ENCODE results near the gene PLCD3. TPM values are rescaled to one million over a fixed set of nuclear protein-coding genes. Genes with fewer than 3 reads are reported as not detected.

PLCD3 gene
- total and polyA plus RNA-seq, 9 of the 15 experiments (the other 6 are each of a cell fraction or from before 2014, with no cell fraction given), result 0.20 to 22.6 (median 7.5) TPM

GRCh38 chr17:45108051-45108450, 24.3 kb downstream of the PLCD3 start:
- 78% methylated on average over 8 of the region's 9 CpGs for WGBS (ENCODE audit: insufficient coverage, low coverage, missing lambda C conversion rate)
- Histone ChIP-seq H3K36me3 (ENCODE audit: control insufficient read depth, insufficient read depth, low read length) (peaks cover 61% of the 10 kb centered on the region), H3K79me2 (ENCODE audit: control insufficient read depth, insufficient read depth, low read length) (no peaks in the 10 kb centered on the region), H3K27me3 (ENCODE audit: control insufficient read depth in 2 of 2, insufficient read depth in 2 of 2, low read length in 2 of 2) (no peaks in the 10 kb centered on the region), H3K9me3 (replicated peaks; ENCODE audit: control insufficient read depth, insufficient read depth, low read depth, low read length) (no peaks in the 10 kb centered on the region), H3K9ac (ENCODE audit: insufficient read depth in 1 of 2, low read depth in 2 of 2, low read length in 2 of 2) (no peak overlapping the region), H2AFZ (ENCODE audit: low read depth, low read length) (no peak overlapping the region), H4K20me1 (replicated peaks; ENCODE audit: control insufficient read depth, insufficient read depth, low read length) (peaks cover 16% of the 10 kb centered on the region), H3K4me2 (ENCODE audit: insufficient read depth, low read length) (no peak overlapping the region), H3K4me1 (replicated peaks in 1 of 2; ENCODE audit: control insufficient read depth in 2 of 2, insufficient read depth in 2 of 2, low read length in 2 of 2) (peaks cover 0 to 3% of the 10 kb centered on the region in 2 experiments; a peak in 1 of 5 replicates), H3K4me3 (no peak overlapping the region), H3K27ac (ENCODE audit: extremely low read depth, low read depth, low read length) (no peak overlapping the region), H3K9me1 (ENCODE audit: control insufficient read depth, insufficient read depth, low read length) (no peaks in the 10 kb centered on the region)
- no TSS peak for BruUV-seq (replicated peaks)
- no peak for TF ChIP-seq MEF2A (IDR thresholded peaks at IDR 0.05; ENCODE audit: control insufficient read depth, low read depth, low read length)
- no peak for TF ChIP-seq SRSF7 (optimal IDR thresholded peaks at IDR 0.05; ENCODE audit: low read depth, low read length)
- TF ChIP-seq ZBED1 (IDR thresholded peaks at IDR 0.05), result no peak
- no peak for TF ChIP-seq GMEB1 (CRISPR knock-in tag; IDR thresholded peaks at IDR 0.05)
- no peak for TF ChIP-seq CBFA2T3 (IDR thresholded peaks at IDR 0.05)
- TF ChIP-seq SREBF2 (CRISPR knock-in tag; IDR thresholded peaks at IDR 0.05), result no peak
- no peak for TF ChIP-seq ZC3H4 (CRISPR knock-in tag; IDR thresholded peaks at IDR 0.05; ENCODE audit: borderline replicate concordance)
- TF ChIP-seq ZNF584 (CRISPR knock-in tag; IDR thresholded peaks at IDR 0.05; ENCODE audit: low read depth), result no peak
- no peak for TF ChIP-seq MAX (CRISPR knock-in tag; IDR thresholded peaks at IDR 0.05)
- TF ChIP-seq HMGXB4 (CRISPR knock-in tag; IDR thresholded peaks at IDR 0.05), result no peak
- TF ChIP-seq EGR1 (conservative IDR thresholded peaks at IDR 0.05), result no peak
- no peak for TF ChIP-seq CBFA2T2 (conservative IDR thresholded peaks at IDR 0.05)
- no peak for TF ChIP-seq CHAMP1 (IDR thresholded peaks at IDR 0.05)
- TF ChIP-seq ZNF280A (IDR thresholded peaks at IDR 0.05; ENCODE audit: low read depth, partially characterized antibody), result no peak
- in situ Hi-C loops (cut with MboI) (loop anchor here (5.0 kb wide), 1 partner anchor 186 kb away; no protein-coding TSS in a partner anchor), intact Hi-C loops (cut with micrococcal nuclease) (no loop called here)
- POLR2A ChIA-PET, result interaction anchor here (0.7 to 3.3 kb wide), 4 partner anchors 18 to 247 kb away, joined by 3 to 17 read pairs (median 5); partner anchors contain the start of gene HEXIM1
- CTCF ChIA-PET (ENCODE audit: low intra/inter-chr PET ratio), result interaction anchor here (1.0 kb wide), 1 partner anchor 24 kb away, joined by 3 read pairs; the partner anchor contains the start of gene PLCD3
- FAIRE-seq, result no peak
- ATAC-seq, result no peak; the same call in 2 of the 3 replicates
- no peak for DNase-seq (ENCODE audit: extremely low read depth in 1 of 4, low spot score in 3 of 4)

Data from K562 (cell line).